B cell (primary cell): Measurements from ENCODE around the gene VCL. TPM values are rescaled to one million over a fixed set of nuclear protein-coding genes. Genes with fewer than 3 reads are reported as not detected.

Experiments
- ATAC-seq: fragments of 200-7000 bp; cut with Tn5 transposase; one replicate; pipeline ENCODE4 v1.10.0; 2021; ENCODE audit warnings: low read depth, mild to moderate bottlenecking, moderate number of reproducible peaks, moderate library complexity
- CTCF ChIA-PET: fragments of 350-600 bp; sonication (Branson Sonifier 250); formaldehyde crosslinking; loops from one replicate; lab custom pipeline; 2021; ENCODE audit warnings: antibody characterized with exemption, inconsistent platforms; lab: Charles Lee
- POLR2A ChIA-PET: fragments of 350-600 bp; sonication (Branson Sonifier 250); formaldehyde crosslinking; loops from one replicate; lab custom pipeline; 2021; ENCODE audit warnings: antibody characterized with exemption; lab: Charles Lee
- DNase-seq: peaks from one replicate; pipeline ENCODE4 v3.0.0; 2013
- H2AFZ ChIP-seq: 2 replicates; pipeline ENCODE4 v1.6.1; 2012; ENCODE audit warnings: mild to moderate bottlenecking, low read depth, low read length; ENCODE audit not compliant: insufficient read depth, poor library complexity, severe bottlenecking
- H3K27ac ChIP-seq, 2 donors: 1 replicate in 1 of 2; 2 replicates in 1 of 2; pipeline ENCODE4 v1.5.1; 2012 to 2013; ENCODE audit warnings: low read length in 2 of 2, mild to moderate bottlenecking in 2 of 2, moderate library complexity in 1 of 2
- H3K27me3 ChIP-seq, 4 experiments: fragments of 200-600 bp in 1 of 4; sonication (generic) in 1 of 4; replicated peaks in 1 of 4; 1 replicate in 2 of 4; 2 replicates in 2 of 4; pipeline versions ENCODE4 v1.6.1 to v1.7.0; 2013 to 2016; ENCODE audit warnings: low read length in 3 of 4, mild to moderate bottlenecking in 2 of 4, mixed read lengths in 1 of 4, moderate library complexity in 1 of 4; ENCODE audit not compliant: insufficient read depth in 4 of 4, control insufficient read depth in 3 of 4; ENCODE audit errors: control extremely low read depth in 1 of 4
- H3K36me3 ChIP-seq, 2 experiments: replicated peaks in 1 of 2; 1 replicate in 1 of 2; 2 replicates in 1 of 2; pipeline versions ENCODE4 v1.6.1 to v1.7.1; 2013; ENCODE audit warnings: low read length in 1 of 2; ENCODE audit not compliant: insufficient read depth in 2 of 2, control insufficient read depth in 1 of 2; ENCODE audit errors: control extremely low read depth in 1 of 2, extremely low read depth in 1 of 2
- H3K4me1 ChIP-seq, 2 donors: fragments of 200-600 bp in 1 of 2; sonication (generic) in 1 of 2; 1 replicate in 1 of 2; 2 replicates in 1 of 2; pipeline versions ENCODE4 v1.5.1 to v1.6.1; 2013 to 2017; ENCODE audit warnings: low read length in 2 of 2; ENCODE audit not compliant: control insufficient read depth in 2 of 2, insufficient read depth in 2 of 2
- H3K4me2 ChIP-seq: replicated peaks from 2 replicates; pipeline ENCODE3; 2012; ENCODE audit warnings: mild to moderate bottlenecking, low read depth, low read length; ENCODE audit not compliant: poor library complexity, severe bottlenecking
- H3K4me3 ChIP-seq, 5 experiments: fragments of 200-600 bp in 1 of 5; sonication (generic) in 1 of 5; 1 replicate in 3 of 5; 2 replicates in 2 of 5; pipeline versions ENCODE4 v1.5.1 to v1.7.0; 2011 to 2016; ENCODE audit warnings: low read length in 4 of 5, mild to moderate bottlenecking in 4 of 5, low read depth in 2 of 5, control low read depth in 1 of 5, moderate library complexity in 1 of 5; ENCODE audit not compliant: insufficient read depth in 1 of 5; ENCODE audit errors: control extremely low read depth in 1 of 5, extremely low read depth in 1 of 5
- H3K79me2 ChIP-seq: fragments of 200-600 bp; sonication (generic); one replicate; pipeline ENCODE4 v1.6.0; 2016; ENCODE audit warnings: low read length; ENCODE audit not compliant: control insufficient read depth, insufficient read depth
- H3K9ac ChIP-seq: fragments of 200-600 bp; sonication (generic); 2 replicates; pipeline ENCODE4 v1.6.1; 2017; ENCODE audit warnings: mild to moderate bottlenecking, low read length, moderate library complexity
- H3K9me3 ChIP-seq, 3 donors: one replicate each; pipeline versions ENCODE4 v1.6.1 to v1.7.1; 2013; ENCODE audit warnings: low read length in 2 of 3; ENCODE audit not compliant: control insufficient read depth in 2 of 3, insufficient read depth in 1 of 3; ENCODE audit errors: control extremely low read depth in 1 of 3
- H4K20me1 ChIP-seq: 2 replicates; pipeline ENCODE4 v1.6.0; 2012; ENCODE audit warnings: mild to moderate bottlenecking, low read length; ENCODE audit not compliant: insufficient read depth, control insufficient read depth, poor library complexity, severe bottlenecking
- H3K27ac Mint-ChIP-seq: one replicate; pipeline ENCODE4 v1.8.0; 2021; ENCODE audit warnings: mixed read lengths
- H3K27me3 Mint-ChIP-seq: one replicate; pipeline ENCODE4 v1.8.0; 2021; ENCODE audit warnings: mixed read lengths
- H3K4me1 Mint-ChIP-seq: one replicate; pipeline ENCODE4 v1.8.0; 2021; ENCODE audit warnings: mixed read lengths
- H3K4me3 Mint-ChIP-seq: one replicate; pipeline ENCODE4 v1.8.0; 2021; ENCODE audit warnings: mixed read lengths
- H3K9me3 Mint-ChIP-seq: one replicate; pipeline ENCODE4 v1.8.0; 2022; ENCODE audit warnings: mixed read lengths; ENCODE audit not compliant: insufficient read depth
- CTCF ChIP-seq: fragments of 200-600 bp; IDR thresholded peaks from one replicate; pipeline ENCODE4 v1.8.0; 2022; ENCODE audit warnings: antibody characterized with exemption, mild to moderate bottlenecking
- EZH2 ChIP-seq: IDR thresholded peaks from 2 replicates; pipeline ENCODE4 v1.6.1; 2012; ENCODE audit warnings: borderline replicate concordance, low read depth, mild to moderate bottlenecking, moderate library complexity, low read length; ENCODE audit not compliant: insufficient read depth, poor library complexity, severe bottlenecking
- WGBS: methylation state at CpG from one replicate; pipeline ENCODE4 v1.1.5; 2013; ENCODE audit warnings: missing lambda C conversion rate; ENCODE audit not compliant: insufficient coverage; 5-methylcytosine and 5-hydroxymethylcytosine counted together
- intact Hi-C: fragments of 100-400 bp; cut with micrococcal nuclease; formaldehyde crosslinking; loops from one replicate; pipeline ENCODE4 v1.10.0; 2022
- polyA plus RNA-seq: library from polyadenylated mRNA; depleted of rRNA; stranded (reverse); fragments of >200 nt; gene quantifications from 2 replicates; pipeline ENCODE4 v1.2.3, GENCODE V29; 2012
- total RNA-seq, 2 donors: library from RNA; stranded (reverse); fragments of 120-200 nt in 1 of 2; gene quantifications; 1 replicate in 1 of 2; 2 replicates in 1 of 2; pipeline versions ENCODE4 v1.2.3 to v1.2.4, GENCODE V29; 2013 to 2022

Gene VCL
- total and polyA plus RNA-seq, 2 donors (not counting 1 experiment from before 2014, with no cell fraction given), result 13.1 to 29.8 TPM

GRCh38 chr10:74006269-74006668, 8.4 kb downstream of the VCL start:
- Histone ChIP-seq H3K4me2 (no peak overlapping the region), H3K79me2 (peaks cover 29% of the 10 kb centered on the region), H3K27me3 (no peaks in the 10 kb centered on the region), H2AFZ (no peak overlapping the region), H3K9me3 (no peaks in the 10 kb centered on the region), H3K9ac (no peak overlapping the region), H4K20me1 (no peaks in the 10 kb centered on the region), H3K36me3 (no peaks in the 10 kb centered on the region), H3K27ac (no peak overlapping the region), H3K4me3 (no peak overlapping the region), H3K4me1 (peaks cover 19 to 21% of the 10 kb centered on the region in 2 donors)
- no peak overlapping the region for H3K4me3 Mint-ChIP-seq
- no peaks in the 10 kb centered on the region for H3K27me3 Mint-ChIP-seq
- TF ChIP-seq EZH2 (no peak), CTCF (no peak)
- CTCF ChIA-PET, result interaction anchor here (0.6 to 1.0 kb wide), 2 partner anchors 11 to 96 kb away, joined by 3 read pairs; no protein-coding TSS in a partner anchor
- POLR2A ChIA-PET, result no interaction called here
- no peaks in the 10 kb centered on the region for H3K9me3 Mint-ChIP-seq
- H3K27ac Mint-ChIP-seq, result no peak overlapping the region
- intact Hi-C loops, result no loop called here
- WGBS, result no CpG with 5 or more reads among the region's 1 CpG
- peaks cover 41% of the 10 kb centered on the region for H3K4me1 Mint-ChIP-seq
- no peak for DNase-seq
- no peak for ATAC-seq

GRCh38 chr10:74008212-74008731, 10.4 kb downstream of the VCL start:
- WGBS, result 0% methylated on average over 1 of the region's 3 CpGs
- POLR2A ChIA-PET, result no interaction called here
- peak overlapping the region; percentile 1 for H3K4me3 Mint-ChIP-seq

More at GRCh38 chr10:74008212-74008731, 10.4 kb downstream of the VCL start:
- intact Hi-C loops, result no loop called here
- no peaks in the 10 kb centered on the region for H3K9me3 ChIP-seq
- H3K27me3 Mint-ChIP-seq, result no peaks in the 10 kb centered on the region
- no peaks in the 10 kb centered on the region for H4K20me1 ChIP-seq
- H3K27ac ChIP-seq, result peak overlapping the region in 1 of 2 donors; percentile 32
- ATAC-seq, result no peak
- peak overlapping the region; percentile 28 for H3K4me2 ChIP-seq
- no peaks in the 10 kb centered on the region for H3K27me3 ChIP-seq
- H3K36me3 ChIP-seq, result no peaks in the 10 kb centered on the region
- TF ChIP-seq EZH2 (no peak), CTCF (no peak)
- peaks cover 45% of the 10 kb centered on the region for H3K79me2 ChIP-seq
- H3K4me3 ChIP-seq, result no peak overlapping the region
- CTCF ChIA-PET, result interaction anchor here (1.3 kb wide), 1 partner anchor 68 kb away, joined by 4 read pairs; no protein-coding TSS in a partner anchor
- no peaks in the 10 kb centered on the region for H3K9me3 Mint-ChIP-seq
- peaks cover 32 to 34% of the 10 kb centered on the region in 2 donors for H3K4me1 ChIP-seq
- peaks cover 51% of the 10 kb centered on the region for H3K4me1 Mint-ChIP-seq
- H3K27ac Mint-ChIP-seq, result peak overlapping the region; percentile 33
- H2AFZ ChIP-seq, result no peak overlapping the region
- no peak overlapping the region for H3K9ac ChIP-seq
- no peak for DNase-seq
